K562 (cell line): ENCODE measurements around the gene CASKIN2. TPM values are rescaled to one million over a fixed set of nuclear protein-coding genes. Genes with fewer than 3 reads are reported as not detected.

Experiments used
- ATF2 ChIP-seq: sonication (generic); formaldehyde crosslinking; IDR thresholded peaks from 2 replicates; pipeline ENCODE4 v1.8.1; 2022; ENCODE audit warnings: missing genetic modification reagents
- EHMT2 ChIP-seq: fragments of 450-650 bp; IDR thresholded peaks from 2 replicates; pipeline ENCODE4 v1.6.1; 2018; ENCODE audit warnings: antibody characterized with exemption
- ETV1 ChIP-seq: fragments of 450-650 bp; conservative IDR thresholded peaks from 2 replicates; pipeline ENCODE4 v1.6.1; 2016; ENCODE audit warnings: missing genetic modification characterization, control low read depth, low read depth, missing compliant biosample characterization
- FOXK1 ChIP-seq: sonication (generic); formaldehyde crosslinking; IDR thresholded peaks from 2 replicates; pipeline ENCODE4 v1.8.0; 2022; ENCODE audit warnings: missing genetic modification reagents, mild to moderate bottlenecking, borderline replicate concordance
- KLF6 ChIP-seq: fragments of 250-450 bp; sonication (Bioruptor Pico); IDR thresholded peaks from 2 replicates; pipeline ENCODE4 v1.4.0; 2020; ENCODE audit warnings: mild to moderate bottlenecking, moderate library complexity, borderline replicate concordance
- REST ChIP-seq, 2 experiments: fragments of 450-650 bp; formaldehyde crosslinking in 1 of 2; IDR thresholded peaks; 2 replicates each; pipeline versions ENCODE4 v1.4.0 to v1.6.1; 2014 to 2020; ENCODE audit warnings: mild to moderate bottlenecking in 2 of 2, borderline replicate concordance in 1 of 2, low read depth in 1 of 2
- ZC3H11A ChIP-seq: IDR thresholded peaks from 2 replicates; pipeline ENCODE4 v1.6.1; 2012; ENCODE audit warnings: low read depth, low read length, improper control_type of control experiment
- polyA plus RNA-seq, 8 experiments: library from polyadenylated mRNA; depleted of rRNA in 4 of 8; stranded (reverse) in 5 of 8; unstranded in 3 of 8; fragments of >200 nt; fragmentation: Nextera tagmentation in 2 of 8; fragmentation: Illumina TruSeq in 1 of 8; extraction: Ambion mirVana in 2 of 8; extraction: Trizol in 1 of 8; gene quantifications; 2 replicates each; pipeline versions ENCODE4 v1.2.1 to v1.2.3, GENCODE V29; 2011 to 2014; ENCODE audit warnings: inconsistent platforms in 1 of 8, missing spikeins in 1 of 8
- total RNA-seq, 7 experiments: library from RNA; depleted of rRNA in 6 of 7; stranded (reverse); fragments of >200 nt in 6 of 7; fragmentation: Illumina TruSeq in 2 of 7; extraction: Trizol in 2 of 7; gene quantifications; 2 replicates each; pipeline versions ENCODE4 v1.2.1 to v1.2.3, GENCODE V29; 2011 to 2021; ENCODE audit warnings: low replicate concordance in 1 of 7
- TF ChIP-seq, protein P1 (sequence below): fragments of 450-650 bp; IDR thresholded peaks from 2 replicates; pipeline ENCODE4 v1.6.1; 2016; ENCODE audit warnings: low read depth

The CASKIN2 gene
- total and polyA plus RNA-seq, 9 of the 15 experiments (the other 6 are each of a cell fraction or from before 2014, with no cell fraction given), result 0.01 to 12.2 (median 2.1) TPM

GRCh38 chr17:75524970-75525805, 9.9 kb upstream of the CASKIN2 start, which contains the start of gene LLGL2 (continued):
- TF ChIP-seq REST (IDR thresholded peaks at IDR 0.05; ENCODE audit: borderline replicate concordance) (peak; percentile 62; the same call in 1 of the 2 replicates), REST (CRISPR knock-in tag; IDR thresholded peaks at IDR 0.05; ENCODE audit: low read depth) (peak; percentile 65; the same call in 1 of the 2 replicates), KLF6 (no peak), ZC3H11A (no peak), ATF2 (CRISPR knock-in tag) (no peak), FOXK1 (CRISPR knock-in tag) (no peak), EHMT2 (no peak), ETV1 (peak; percentile 40; the same call in 1 of the 2 replicates)
- TF ChIP-seq, protein P1, sequence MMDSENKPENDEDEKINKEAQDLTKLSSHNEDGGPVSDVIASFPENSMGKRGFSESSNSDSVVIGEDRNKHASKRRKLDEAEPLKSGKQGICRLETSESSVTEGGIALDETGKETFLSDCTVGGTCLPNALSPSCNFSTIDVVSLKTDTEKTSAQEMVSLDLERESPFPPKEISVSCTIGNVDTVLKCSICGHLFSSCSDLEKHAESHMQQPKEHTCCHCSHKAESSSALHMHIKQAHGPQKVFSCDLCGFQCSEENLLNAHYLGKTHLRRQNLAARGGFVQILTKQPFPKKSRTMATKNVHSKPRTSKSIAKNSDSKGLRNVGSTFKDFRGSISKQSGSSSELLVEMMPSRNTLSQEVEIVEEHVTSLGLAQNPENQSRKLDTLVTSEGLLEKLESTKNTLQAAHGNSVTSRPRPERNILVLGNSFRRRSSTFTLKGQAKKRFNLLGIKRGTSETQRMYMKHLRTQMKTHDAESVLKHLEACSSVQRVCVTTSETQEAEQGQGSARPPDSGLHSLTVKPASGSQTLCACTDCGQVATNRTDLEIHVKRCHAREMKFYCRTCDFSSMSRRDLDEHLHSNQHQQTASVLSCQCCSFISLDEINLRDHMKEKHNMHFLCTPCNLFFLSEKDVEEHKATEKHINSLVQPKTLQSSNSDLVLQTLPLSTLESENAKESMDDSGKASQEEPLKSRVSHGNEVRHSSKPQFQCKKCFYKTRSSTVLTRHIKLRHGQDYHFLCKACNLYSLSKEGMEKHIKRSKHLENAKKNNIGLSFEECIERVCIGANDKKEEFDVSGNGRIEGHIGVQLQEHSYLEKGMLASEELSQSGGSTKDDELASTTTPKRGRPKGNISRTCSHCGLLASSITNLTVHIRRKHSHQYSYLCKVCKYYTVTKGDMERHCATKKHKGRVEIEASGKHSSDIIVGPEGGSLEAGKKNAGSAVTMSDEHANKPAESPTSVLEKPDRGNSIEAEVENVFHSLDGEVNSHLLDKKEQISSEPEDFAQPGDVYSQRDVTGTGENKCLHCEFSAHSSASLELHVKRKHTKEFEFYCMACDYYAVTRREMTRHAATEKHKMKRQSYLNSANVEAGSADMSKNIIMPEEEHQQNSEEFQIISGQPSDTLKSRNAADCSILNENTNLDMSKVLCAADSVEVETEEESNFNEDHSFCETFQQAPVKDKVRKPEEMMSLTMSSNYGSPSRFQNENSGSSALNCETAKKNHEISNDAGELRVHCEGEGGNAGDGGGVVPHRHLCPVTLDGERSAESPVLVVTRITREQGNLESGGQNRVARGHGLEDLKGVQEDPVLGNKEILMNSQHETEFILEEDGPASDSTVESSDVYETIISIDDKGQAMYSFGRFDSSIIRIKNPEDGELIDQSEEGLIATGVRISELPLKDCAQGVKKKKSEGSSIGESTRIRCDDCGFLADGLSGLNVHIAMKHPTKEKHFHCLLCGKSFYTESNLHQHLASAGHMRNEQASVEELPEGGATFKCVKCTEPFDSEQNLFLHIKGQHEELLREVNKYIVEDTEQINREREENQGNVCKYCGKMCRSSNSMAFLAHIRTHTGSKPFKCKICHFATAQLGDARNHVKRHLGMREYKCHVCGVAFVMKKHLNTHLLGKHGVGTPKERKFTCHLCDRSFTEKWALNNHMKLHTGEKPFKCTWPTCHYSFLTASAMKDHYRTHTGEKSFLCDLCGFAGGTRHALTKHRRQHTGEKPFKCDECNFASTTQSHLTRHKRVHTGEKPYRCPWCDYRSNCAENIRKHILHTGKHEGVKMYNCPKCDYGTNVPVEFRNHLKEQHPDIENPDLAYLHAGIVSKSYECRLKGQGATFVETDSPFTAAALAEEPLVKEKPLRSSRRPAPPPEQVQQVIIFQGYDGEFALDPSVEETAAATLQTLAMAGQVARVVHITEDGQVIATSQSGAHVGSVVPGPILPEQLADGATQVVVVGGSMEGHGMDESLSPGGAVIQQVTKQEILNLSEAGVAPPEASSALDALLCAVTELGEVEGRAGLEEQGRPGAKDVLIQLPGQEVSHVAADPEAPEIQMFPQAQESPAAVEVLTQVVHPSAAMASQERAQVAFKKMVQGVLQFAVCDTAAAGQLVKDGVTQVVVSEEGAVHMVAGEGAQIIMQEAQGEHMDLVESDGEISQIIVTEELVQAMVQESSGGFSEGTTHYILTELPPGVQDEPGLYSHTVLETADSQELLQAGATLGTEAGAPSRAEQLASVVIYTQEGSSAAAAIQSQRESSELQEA, result no peak
